Measurements from ENCODE around the gene SLC7A14.

The SLC7A14 gene

GRCh38 chr3:170497207-170498095, 88.4 kb downstream of the SLC7A14 start:
- DNase-seq (ENCODE audit: low read depth): no peak

- no peak for DNase-seq (ENCODE audit: low read depth)
Observed at GRCh38 chr3:170496868-170497140, 89.1 kb downstream of the SLC7A14 start.

DNA sequence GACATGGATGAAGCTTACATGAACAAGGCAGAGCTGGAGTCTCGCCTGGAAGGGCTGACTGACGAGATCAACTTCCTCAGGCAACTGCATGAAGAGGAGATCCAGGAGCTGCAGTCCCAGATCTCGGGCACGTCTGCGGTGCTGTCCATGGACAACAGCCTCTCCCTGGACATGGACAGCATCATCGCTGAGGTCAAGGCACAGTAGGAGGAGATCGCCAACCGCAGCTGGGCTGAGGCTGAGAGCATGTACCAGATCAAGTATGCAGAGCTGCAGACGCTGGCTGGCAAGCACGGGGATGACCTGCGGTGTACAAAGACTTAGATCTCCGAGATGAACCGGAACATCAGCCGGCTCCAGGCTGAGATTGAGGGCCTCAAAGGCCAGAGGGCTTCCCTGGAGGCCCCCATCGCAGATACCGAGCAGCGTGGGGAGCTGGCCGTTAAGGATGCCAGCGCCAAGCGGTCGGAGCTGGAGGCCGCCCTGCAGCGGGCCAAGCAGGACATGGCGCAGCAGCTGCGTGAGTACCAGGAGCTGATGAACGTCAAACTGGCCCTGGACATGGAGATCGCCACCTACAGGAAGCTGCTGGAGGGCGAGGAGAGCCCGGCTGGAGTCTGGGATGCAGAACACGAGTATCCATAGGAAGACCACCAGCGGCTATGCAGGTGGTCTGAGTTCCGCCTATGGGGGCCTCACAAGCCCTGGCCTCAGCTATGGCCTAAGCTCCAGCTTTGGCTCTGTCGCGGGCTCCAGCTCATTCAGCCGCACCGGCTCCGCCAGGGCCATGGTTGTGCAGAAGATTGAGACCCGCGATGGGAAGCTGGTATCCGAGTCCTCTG, 89.6 kb downstream of the SLC7A14 start:
- DNase-seq (ENCODE audit: low read depth): no peak

- no peak for DNase-seq (ENCODE audit: low read depth)
Observed at GRCh38 chr3:170494766-170495165, 91.1 kb downstream of the SLC7A14 start.

GRCh38 chr3:170493712-170494182, 92.1 kb downstream of the SLC7A14 start:
- DNase-seq (ENCODE audit: low read depth): peak; percentile 75

DNA sequence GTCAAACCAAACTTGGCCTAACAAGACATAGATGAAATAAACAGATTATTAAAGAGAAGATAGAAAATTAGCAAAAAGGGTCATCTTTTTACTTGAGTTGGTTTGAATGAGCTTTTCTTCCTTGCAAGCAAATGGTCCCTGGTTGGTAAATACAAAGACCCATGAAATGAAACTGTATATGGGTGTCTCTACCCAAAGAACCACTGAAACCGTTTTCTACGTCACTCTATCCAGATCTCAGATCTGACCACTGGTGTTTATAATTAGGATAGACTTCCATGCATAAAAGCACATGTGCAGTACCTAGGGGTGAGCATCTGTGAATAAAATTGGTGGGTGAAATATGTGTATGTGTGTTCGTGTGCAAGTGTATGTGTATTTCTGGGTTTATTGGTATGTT, 94.0 kb downstream of the SLC7A14 start:
- DNase-seq (ENCODE audit: low read depth): no peak

- DNase-seq (ENCODE audit: low read depth): no peak
Observed at GRCh38 chr3:170490828-170491560, 94.9 kb downstream of the SLC7A14 start.

GRCh38 chr3:170488802-170489201, 97.1 kb downstream of the SLC7A14 start:
- peak; percentile 92 for DNase-seq (ENCODE audit: low read depth)

DNA sequence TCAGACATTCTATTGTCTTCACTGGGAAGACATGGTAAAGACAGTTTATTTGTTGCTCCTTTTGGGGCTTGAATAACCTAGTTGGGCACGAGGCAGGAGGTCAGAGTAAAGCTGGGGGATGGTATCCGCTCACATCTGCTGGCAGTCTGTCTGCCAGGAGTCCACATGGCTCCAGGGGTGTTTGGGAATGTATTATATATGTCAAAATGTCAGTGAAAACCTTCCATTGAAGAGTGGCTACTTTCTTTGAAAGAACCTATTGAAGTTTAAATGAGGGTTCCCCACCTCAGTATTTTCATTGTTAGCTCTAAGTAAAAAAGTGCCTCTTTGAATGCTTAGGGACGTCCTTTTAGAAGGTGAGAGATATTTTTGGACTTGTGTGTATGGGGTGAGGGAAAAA, 98.8 kb downstream of the SLC7A14 start:
- no peak for DNase-seq (ENCODE audit: low read depth)

DNA sequence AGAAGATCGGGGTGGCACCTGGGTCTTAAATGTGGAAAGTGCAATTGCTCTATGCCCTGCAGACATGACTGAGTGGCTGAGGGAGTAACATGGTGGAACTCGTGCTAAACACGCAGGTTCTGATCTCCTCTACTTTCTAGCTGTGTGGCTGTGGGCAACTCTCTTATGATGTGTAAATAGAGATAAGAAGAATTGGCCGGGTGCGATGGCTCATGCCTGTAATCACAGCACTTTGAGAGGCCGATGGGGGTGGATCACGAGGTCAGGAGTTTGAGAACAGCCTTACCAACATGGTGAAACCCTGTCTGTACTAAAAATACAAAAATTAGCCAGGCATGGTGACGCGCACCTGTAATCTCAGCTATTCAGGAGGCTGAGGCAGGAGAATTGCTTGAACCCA, 99.5 kb downstream of the SLC7A14 start:
- no peak for DNase-seq (ENCODE audit: low read depth)

GRCh38 chr3:170485696-170486095, 100.2 kb downstream of the SLC7A14 start:
- no peak for DNase-seq (ENCODE audit: low read depth)

GRCh38 chr3:170485294-170485693, 100.6 kb downstream of the SLC7A14 start:
- DNase-seq (ENCODE audit: low read depth): peak; percentile 30

- DNase-seq (ENCODE audit: low read depth): no peak
Observed at GRCh38 chr3:170484869-170485268, 101.0 kb downstream of the SLC7A14 start.

- DNase-seq (ENCODE audit: low read depth): no peak
Observed at GRCh38 chr3:170483485-170484262, 102.2 kb downstream of the SLC7A14 start.

- no peak for DNase-seq (ENCODE audit: low read depth)
Observed at GRCh38 chr3:170482199-170482598, 103.7 kb downstream of the SLC7A14 start.

DNA sequence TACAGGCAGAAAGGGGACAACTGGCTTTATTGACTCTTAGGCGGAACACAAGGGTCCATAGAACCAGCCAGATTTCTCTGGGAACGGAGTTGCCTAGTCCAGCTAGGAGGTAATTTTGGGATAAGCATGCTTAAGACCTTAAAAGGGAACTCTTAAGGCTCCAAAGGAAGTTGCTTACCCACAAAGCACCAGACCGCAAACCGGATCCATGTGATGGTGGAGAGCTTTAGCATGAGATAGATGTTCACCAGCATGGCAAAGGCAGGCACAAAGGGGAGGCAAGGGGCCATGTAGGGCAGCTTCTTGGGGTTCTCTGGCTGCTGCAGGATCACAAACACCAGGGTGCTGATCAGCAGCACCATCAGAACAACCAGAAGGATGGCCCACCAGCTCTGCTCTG, 105.8 kb downstream of the SLC7A14 start:
- DNase-seq (ENCODE audit: low read depth): no peak

DNA sequence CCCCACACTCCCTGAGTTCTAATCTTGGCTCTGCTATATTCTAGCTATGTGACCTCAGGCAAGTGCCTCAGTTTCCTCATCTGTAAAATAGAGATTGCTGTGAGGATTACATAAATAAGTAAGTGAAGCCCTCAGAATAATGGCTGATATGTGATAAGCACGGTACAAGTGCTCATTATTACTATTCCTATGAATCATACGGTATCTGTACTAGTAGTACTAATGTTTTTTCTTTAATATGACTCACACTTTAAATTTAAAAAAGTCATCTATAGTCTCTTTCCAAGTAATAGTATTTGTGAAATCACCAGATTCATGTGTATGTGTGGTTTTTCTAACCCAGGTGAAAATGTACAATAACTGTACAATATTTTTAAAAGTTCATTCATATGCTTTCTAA, 108.5 kb downstream of the SLC7A14 start:
- DNase-seq (ENCODE audit: low read depth): no peak

DNA sequence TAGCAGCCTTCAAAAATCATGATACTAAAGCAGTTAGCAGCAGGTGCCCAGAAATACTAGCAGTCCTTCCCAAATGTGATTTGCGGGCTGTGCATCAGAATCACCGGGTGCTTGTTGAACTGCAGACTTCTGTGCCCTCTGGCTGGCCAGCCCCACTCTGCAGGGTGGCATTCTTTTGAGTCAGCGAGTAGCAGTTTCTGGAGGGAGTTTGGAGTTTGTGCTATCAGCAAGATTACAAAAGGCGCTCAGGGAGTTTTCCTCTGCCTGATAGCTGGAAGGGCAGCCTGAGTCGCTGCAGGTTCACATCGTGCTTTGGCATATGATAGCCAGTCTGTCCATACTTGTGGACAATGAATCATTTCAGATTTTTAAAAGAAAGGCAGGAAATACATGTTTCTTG, 109.6 kb downstream of the SLC7A14 start:
- DNase-seq (ENCODE audit: low read depth): no peak

DNA sequence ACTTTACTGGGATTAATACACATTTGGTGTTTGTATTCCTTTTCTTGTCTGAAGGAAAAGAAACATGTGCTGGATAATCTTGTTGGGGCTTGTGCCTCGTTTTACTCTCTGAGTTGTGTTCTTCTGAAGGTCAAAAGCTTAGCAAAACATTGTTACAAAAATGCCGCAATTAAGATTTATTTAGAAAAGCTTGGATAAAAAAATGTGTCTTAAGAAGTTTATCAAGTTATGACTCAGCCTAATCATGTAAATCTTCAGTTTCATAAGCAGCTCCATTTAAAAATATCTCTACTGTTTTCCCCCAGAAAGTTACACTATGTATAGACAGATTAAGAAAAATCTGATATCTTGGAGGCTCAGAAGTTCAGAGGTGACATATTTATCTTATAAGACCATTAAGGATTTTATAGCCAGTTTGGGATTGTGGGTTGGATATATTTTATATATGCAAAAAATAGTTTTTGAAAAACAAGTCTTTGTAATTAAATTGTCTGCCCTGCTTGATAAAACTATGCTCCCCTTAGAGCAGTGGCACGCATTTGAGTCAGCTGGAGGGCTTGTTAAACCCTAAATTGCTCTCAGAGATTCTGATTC, 110.7 kb downstream of the SLC7A14 start:
- DNase-seq (ENCODE audit: low read depth): no peak

DNA sequence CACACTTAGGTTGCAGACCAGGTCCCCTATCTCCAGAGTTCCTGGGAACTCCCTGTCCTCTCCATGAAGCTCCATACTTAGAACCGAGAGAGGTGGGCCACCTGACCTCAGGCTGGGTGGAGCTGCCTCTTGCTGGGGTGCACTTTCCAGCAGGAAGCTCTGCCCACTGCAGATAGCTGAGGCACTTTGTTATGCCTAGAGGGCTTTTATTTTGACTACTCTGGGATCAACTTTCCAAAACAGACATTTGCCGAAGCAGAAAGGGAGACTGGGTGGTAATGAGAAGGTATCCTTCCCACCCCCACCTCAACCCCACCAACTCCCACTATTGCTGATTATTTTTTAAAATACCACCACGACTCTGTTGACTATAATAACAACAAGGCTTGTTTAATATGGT, 112.5 kb downstream of the SLC7A14 start:
- DNase-seq (ENCODE audit: low read depth): no peak

GRCh38 chr3:170471149-170471548, 114.7 kb downstream of the SLC7A14 start:
- DNase-seq (ENCODE audit: low read depth): no peak
